Stomach (tissue), 9 donors: ENCODE measurements around the gene DPYD. TPM values are rescaled to one million over a fixed set of nuclear protein-coding genes. Genes with fewer than 3 reads are reported as not detected.

Experiments used
- DNase-seq, 2 donors: peaks; one replicate each; pipeline versions ENCODE4 v3.0.0 to v3.0.0-alpha.2; 2013 to 2019
- H3K27ac ChIP-seq, 5 donors: fragments of 200-600 bp in 4 of 5; sonication (generic) in 4 of 5; one replicate each; pipeline ENCODE4 v1.5.1; 2013 to 2019; ENCODE audit warnings: mild to moderate bottlenecking in 1 of 5, moderate library complexity in 1 of 5
- H3K27me3 ChIP-seq, 3 donors: fragments of 200-600 bp; sonication (generic); one replicate each; pipeline ENCODE4 v1.5.1; 2017 to 2019; ENCODE audit warnings: mixed run types in 1 of 3
- H3K36me3 ChIP-seq, 4 donors: fragments of 200-600 bp; sonication (generic); 1 replicate in 3 of 4; 2 replicates in 1 of 4; pipeline ENCODE4 v1.5.1; 2016 to 2019
- H3K4me1 ChIP-seq, 4 donors: fragments of 200-600 bp; sonication (generic); one replicate each; pipeline ENCODE4 v1.5.1; 2016 to 2019
- H3K4me3 ChIP-seq, 4 donors: fragments of 200-600 bp; sonication (generic) in 3 of 4; one replicate each; pipeline ENCODE4 v1.5.1; 2016 to 2019; ENCODE audit warnings: mild to moderate bottlenecking in 1 of 4
- H3K9me3 ChIP-seq, 4 donors: fragments of 200-600 bp; sonication (generic); one replicate each; pipeline ENCODE4 v1.5.1; 2016 to 2019
- CTCF ChIP-seq, 7 experiments: fragments of 450-650 bp in 4 of 7; fragments of 200-600 bp in 3 of 7; sonication (generic) in 3 of 7; IDR thresholded peaks; one replicate each; pipeline ENCODE4 v1.5.1; 2016 to 2019; ENCODE audit warnings: antibody characterized with exemption in 7 of 7, control low read depth in 2 of 7, mild to moderate bottlenecking in 1 of 7
- EP300 ChIP-seq: sonication (generic); formaldehyde crosslinking; IDR thresholded peaks from one replicate; pipeline ENCODE4 v1.6.1; 2017; ENCODE audit warnings: antibody characterized with exemption
- POLR2A ChIP-seq, 4 donors: fragments of 450-650 bp; IDR thresholded peaks; one replicate each; pipeline ENCODE4 v1.6.1; 2016; ENCODE audit warnings: antibody characterized with exemption in 4 of 4, control low read depth in 2 of 4, mild to moderate bottlenecking in 1 of 4, moderate library complexity in 1 of 4
- POLR2AphosphoS5 ChIP-seq, 3 donors: sonication (generic); formaldehyde crosslinking; IDR thresholded peaks; one replicate each; pipeline ENCODE4 v1.6.1; 2016; ENCODE audit warnings: antibody characterized with exemption in 3 of 3
- WGBS, 5 donors: extraction: QIAGEN DNeasy Blood & Tissue Kit in 3 of 5; methylation state at CpG; one replicate each; pipeline versions ENCODE4 v1.1.5 to v1.1.7; 2013 to 2018; 5-methylcytosine and 5-hydroxymethylcytosine counted together
- intact Hi-C: fragments of 100-400 bp; cut with DNase I; formaldehyde crosslinking; loops from one replicate; pipeline ENCODE4 v1.15.1; 2023; ENCODE audit warnings: low total_unique reads
- polyA plus RNA-seq, 3 donors: library from polyadenylated mRNA; stranded (reverse); fragments of 200-250 nt; gene quantifications; one replicate each; pipeline ENCODE4 v1.2.3, GENCODE V29; 2013
- total RNA-seq, 5 donors: library from RNA; depleted of rRNA; stranded (reverse); fragments of >200 nt; gene quantifications; one replicate each; pipeline versions ENCODE4 v1.1.0 to v1.2.3, GENCODE V29; 2014 to 2016
- donor health status: healthy with polysubstance abuse.
- donor health status: Bipolar disorder and iron deficiency.
- donor health status: healthy.

DPYD gene
- total and polyA plus RNA-seq, 8 donors = 7.5 to 58.2 (median 18.2) TPM

GRCh38 chr1:97074771-97075170 is 846.1 kb downstream of the DPYD start:
- TF ChIP-seq POLR2A (IDR thresholded peaks at IDR 0.05) (no peak), EP300 (no peak), CTCF (IDR thresholded peaks at IDR 0.05) (no peak), POLR2AphosphoS5 (IDR thresholded peaks at IDR 0.05) (no peak)
- Histone ChIP-seq H3K27ac (no peak overlapping the region), H3K4me3 (no peak overlapping the region), H3K4me1 (no peaks in the 10 kb centered on the region), H3K9me3 (no peaks in the 10 kb centered on the region), H3K36me3 (peaks cover 0 to 22% (median 2%) of the 10 kb centered on the region in 4 donors), H3K27me3 (no peaks in the 10 kb centered on the region)
- intact Hi-C loops = no loop called here
- no peak for DNase-seq
- 69 to 83% (median 76%) methylated on average over 2 of the region's 2 CpGs for WGBS, 5 donors

- intact Hi-C loops = no loop called here
- Histone ChIP-seq H3K4me3 (no peak overlapping the region), H3K27ac (no peak overlapping the region), H3K36me3 (peaks cover 0 to 22% (median 2%) of the 10 kb centered on the region in 4 donors), H3K27me3 (no peaks in the 10 kb centered on the region), H3K4me1 (no peaks in the 10 kb centered on the region), H3K9me3 (no peaks in the 10 kb centered on the region)
- TF ChIP-seq POLR2AphosphoS5 (IDR thresholded peaks at IDR 0.05) (no peak), CTCF (IDR thresholded peaks at IDR 0.05) (no peak), POLR2A (IDR thresholded peaks at IDR 0.05) (no peak), EP300 (no peak)
- WGBS, 5 donors = 68 to 83% (median 70%) methylated on average over 2 of the region's 2 CpGs
- DNase-seq = no peak
Measured at GRCh38 chr1:97073936-97074335, 846.9 kb downstream of the DPYD start.

GRCh38 chr1:97073169-97073568 is 847.7 kb downstream of the DPYD start:
- no peak for TF ChIP-seq POLR2AphosphoS5 (IDR thresholded peaks at IDR 0.05)
- no peak for TF ChIP-seq CTCF (IDR thresholded peaks at IDR 0.05)
- TF ChIP-seq POLR2A (IDR thresholded peaks at IDR 0.05) = no peak
- no peak for TF ChIP-seq EP300
- H3K9me3 ChIP-seq = no peaks in the 10 kb centered on the region
- H3K4me1 ChIP-seq = no peaks in the 10 kb centered on the region
- intact Hi-C loops = no loop called here
- no peak for DNase-seq
- H3K4me3 ChIP-seq = no peak overlapping the region
- H3K27ac ChIP-seq = no peak overlapping the region
- peaks cover 0 to 22% (median 0%) of the 10 kb centered on the region in 4 donors for H3K36me3 ChIP-seq
- H3K27me3 ChIP-seq = no peaks in the 10 kb centered on the region

- intact Hi-C loops = no loop called here
- no peak overlapping the region for H3K4me3 ChIP-seq
- TF ChIP-seq CTCF (IDR thresholded peaks at IDR 0.05) (no peak), POLR2AphosphoS5 (IDR thresholded peaks at IDR 0.05) (no peak), EP300 (no peak), POLR2A (IDR thresholded peaks at IDR 0.05) (no peak)
- no peaks in the 10 kb centered on the region for H3K4me1 ChIP-seq
- WGBS, 5 donors = 76 to 88% (median 83%) methylated on average over 3 of the region's 3 CpGs
- no peak for DNase-seq
- H3K9me3 ChIP-seq = no peaks in the 10 kb centered on the region
- no peaks in the 10 kb centered on the region for H3K27me3 ChIP-seq
- H3K27ac ChIP-seq = no peak overlapping the region
- peaks cover 0 to 10% (median 0%) of the 10 kb centered on the region in 4 donors for H3K36me3 ChIP-seq
Measured at GRCh38 chr1:97071173-97071572, 849.7 kb downstream of the DPYD start.
